CD8-positive, alpha-beta memory T cell (primary cell): ENCODE results near the gene TCF25. TPM values are rescaled to one million over a fixed set of nuclear protein-coding genes. Genes with fewer than 3 reads are reported as not detected.

Experiments
- CTCF ChIA-PET: fragments of 350-600 bp; sonication (Branson Sonifier 250); formaldehyde crosslinking; loops from one replicate; lab custom pipeline; 2021; ENCODE audit warnings: antibody characterized with exemption; lab: Charles Lee
- POLR2A ChIA-PET: fragments of 350-600 bp; sonication (Branson Sonifier 250); formaldehyde crosslinking; loops from one replicate; lab custom pipeline; 2021; ENCODE audit warnings: antibody characterized with exemption; lab: Charles Lee
- DNase-seq, 5 donors: peaks; one replicate each; pipeline versions ENCODE4 v3.0.0 to v3.0.0-alpha.2; 2020 to 2022; ENCODE audit warnings: mixed read lengths in 1 of 5
- H3K27ac ChIP-seq: one replicate; pipeline ENCODE4 v1.7.0; 2013; ENCODE audit warnings: low read depth, mild to moderate bottlenecking, low read length, moderate library complexity
- H3K27me3 ChIP-seq: 2 replicates; pipeline ENCODE4 v1.7.0; 2013; ENCODE audit warnings: low read length, mild to moderate bottlenecking; ENCODE audit not compliant: insufficient read depth, poor library complexity, severe bottlenecking
- H3K36me3 ChIP-seq: 2 replicates; pipeline ENCODE4 v1.7.0; 2013; ENCODE audit warnings: mild to moderate bottlenecking, low read length, moderate library complexity; ENCODE audit not compliant: insufficient read depth
- H3K4me1 ChIP-seq: 2 replicates; pipeline ENCODE4 v1.7.0; 2013; ENCODE audit warnings: mild to moderate bottlenecking, low read length, moderate library complexity; ENCODE audit not compliant: insufficient read depth
- H3K4me3 ChIP-seq: 2 replicates; pipeline ENCODE4 v1.7.0; 2013; ENCODE audit warnings: mild to moderate bottlenecking, low read length
- H3K9me3 ChIP-seq: 2 replicates; pipeline ENCODE4 v1.7.0; 2013; ENCODE audit warnings: mild to moderate bottlenecking, low read length
- H3K27ac Mint-ChIP-seq, 8 donors: one replicate each; pipeline ENCODE4 v1.8.0; 2020 to 2021; ENCODE audit warnings: mixed read lengths in 8 of 8, mild to moderate bottlenecking in 6 of 8, inconsistent platforms in 3 of 8, moderate library complexity in 3 of 8
- H3K27me3 Mint-ChIP-seq, 2 donors: one replicate each; pipeline ENCODE4 v1.8.0; 2020 to 2021; ENCODE audit warnings: mixed read lengths in 2 of 2, mild to moderate bottlenecking in 1 of 2, moderate library complexity in 1 of 2
- H3K36me3 Mint-ChIP-seq, 3 donors: one replicate each; pipeline ENCODE4 v1.8.0; 2020 to 2021; ENCODE audit warnings: mixed read lengths in 3 of 3, inconsistent platforms in 1 of 3, mild to moderate bottlenecking in 1 of 3
- H3K4me1 Mint-ChIP-seq, 3 donors: one replicate each; pipeline ENCODE4 v1.8.0; 2020 to 2021; ENCODE audit warnings: mixed read lengths in 3 of 3, inconsistent platforms in 1 of 3, mild to moderate bottlenecking in 1 of 3
- H3K4me3 Mint-ChIP-seq, 7 donors: one replicate each; pipeline ENCODE4 v1.8.0; 2020 to 2021; ENCODE audit warnings: mixed read lengths in 7 of 7, mild to moderate bottlenecking in 6 of 7, moderate library complexity in 4 of 7, inconsistent platforms in 2 of 7
- H3K9me3 Mint-ChIP-seq, 5 donors: one replicate each; pipeline ENCODE4 v1.8.0; 2020 to 2022; ENCODE audit warnings: mixed read lengths in 5 of 5, mild to moderate bottlenecking in 3 of 5, moderate library complexity in 2 of 5, inconsistent platforms in 1 of 5
- polyA plus RNA-seq: library from polyadenylated mRNA; unstranded; fragments of 300-500 nt; fragmentation: Illumina TruSeq; gene quantifications from one replicate; pipeline ENCODE4 v1.2.3, GENCODE V29; 2021
- total RNA-seq, 2 experiments: library from RNA; stranded (reverse); gene quantifications; one replicate each; pipeline ENCODE4 v1.2.3, GENCODE V29; 2021

The TCF25 gene
- total and polyA plus RNA-seq, 3 experiments from 2014 or later: 121 to 155 (median 154) TPM

DNA sequence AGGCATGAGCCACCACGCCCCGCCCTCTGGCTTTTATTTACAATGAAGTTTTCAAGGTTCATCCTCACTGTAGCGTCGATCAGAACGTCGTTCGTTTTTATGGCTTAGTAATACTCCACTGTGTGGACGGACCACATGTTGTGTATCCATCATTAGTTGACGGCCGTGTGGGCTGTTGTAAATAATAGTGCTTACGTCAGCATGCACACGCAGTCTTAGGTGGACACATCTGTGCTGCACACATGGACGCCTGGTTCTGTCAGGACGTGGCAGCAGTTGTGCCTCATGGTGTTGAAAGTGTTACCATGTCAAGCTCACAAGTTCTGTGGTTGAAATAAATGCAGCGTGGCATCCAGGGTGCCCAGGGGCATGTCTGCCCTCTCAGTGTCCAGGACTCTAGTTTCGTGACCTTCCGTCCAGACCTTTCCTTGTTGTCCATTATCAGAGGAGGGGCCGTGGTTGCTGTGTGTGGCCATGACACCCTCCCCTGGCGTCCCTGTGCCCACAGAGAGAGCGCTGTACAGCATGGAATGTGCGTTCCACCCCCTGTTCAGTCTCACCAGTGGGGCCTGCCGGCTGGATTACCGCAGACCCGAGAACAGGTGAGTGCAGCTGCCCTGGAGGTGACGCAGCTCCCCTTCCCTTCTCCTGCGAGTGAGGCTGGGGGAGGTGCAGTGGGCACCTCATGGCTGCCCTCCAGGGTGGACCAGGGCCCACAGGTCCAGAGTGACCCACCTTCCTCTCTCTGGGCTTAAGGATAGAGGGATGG lies 22.3 kb downstream of the TCF25 start:
- Histone ChIP-seq H3K27me3 (no peaks in the 10 kb centered on the region), H3K4me1 (no peaks in the 10 kb centered on the region), H3K9me3 (no peaks in the 10 kb centered on the region), H3K36me3 (peaks cover 61% of the 10 kb centered on the region), H3K27ac (no peak overlapping the region), H3K4me3 (no peak overlapping the region)
- no peak overlapping the region for H3K27ac Mint-ChIP-seq
- POLR2A ChIA-PET: no interaction called here
- DNase-seq: no peak
- CTCF ChIA-PET: no interaction called here
- H3K27me3 Mint-ChIP-seq: no peaks in the 10 kb centered on the region
- peaks cover 5 to 89% (median 13%) of the 10 kb centered on the region in 3 donors for H3K36me3 Mint-ChIP-seq
- H3K9me3 Mint-ChIP-seq: no peaks in the 10 kb centered on the region
- H3K4me3 Mint-ChIP-seq: no peak overlapping the region
- H3K4me1 Mint-ChIP-seq: peaks cover 0 to 2% (median 0%) of the 10 kb centered on the region in 3 donors

GRCh38 chr16:89897204-89897603 lies 23.8 kb downstream of the TCF25 start:
- CTCF ChIA-PET: interaction anchor here (0.7 kb wide), 2 partner anchors 13 to 192 kb away, joined by 3 read pairs; no protein-coding TSS in a partner anchor
- Histone ChIP-seq H3K27ac (no peak overlapping the region), H3K9me3 (no peaks in the 10 kb centered on the region), H3K27me3 (no peaks in the 10 kb centered on the region), H3K4me3 (no peak overlapping the region), H3K36me3 (peaks cover 56% of the 10 kb centered on the region), H3K4me1 (no peaks in the 10 kb centered on the region)
- no peaks in the 10 kb centered on the region for H3K27me3 Mint-ChIP-seq
- POLR2A ChIA-PET: no interaction called here
- peaks cover 0 to 2% (median 0%) of the 10 kb centered on the region in 3 donors for H3K4me1 Mint-ChIP-seq
- H3K9me3 Mint-ChIP-seq: no peaks in the 10 kb centered on the region
- H3K27ac Mint-ChIP-seq: peak overlapping the region in 1 of 8 donors; percentile 37
- no peak for DNase-seq
- H3K36me3 Mint-ChIP-seq: peaks cover 5 to 81% (median 13%) of the 10 kb centered on the region in 3 donors
- H3K4me3 Mint-ChIP-seq: no peak overlapping the region

DNA sequence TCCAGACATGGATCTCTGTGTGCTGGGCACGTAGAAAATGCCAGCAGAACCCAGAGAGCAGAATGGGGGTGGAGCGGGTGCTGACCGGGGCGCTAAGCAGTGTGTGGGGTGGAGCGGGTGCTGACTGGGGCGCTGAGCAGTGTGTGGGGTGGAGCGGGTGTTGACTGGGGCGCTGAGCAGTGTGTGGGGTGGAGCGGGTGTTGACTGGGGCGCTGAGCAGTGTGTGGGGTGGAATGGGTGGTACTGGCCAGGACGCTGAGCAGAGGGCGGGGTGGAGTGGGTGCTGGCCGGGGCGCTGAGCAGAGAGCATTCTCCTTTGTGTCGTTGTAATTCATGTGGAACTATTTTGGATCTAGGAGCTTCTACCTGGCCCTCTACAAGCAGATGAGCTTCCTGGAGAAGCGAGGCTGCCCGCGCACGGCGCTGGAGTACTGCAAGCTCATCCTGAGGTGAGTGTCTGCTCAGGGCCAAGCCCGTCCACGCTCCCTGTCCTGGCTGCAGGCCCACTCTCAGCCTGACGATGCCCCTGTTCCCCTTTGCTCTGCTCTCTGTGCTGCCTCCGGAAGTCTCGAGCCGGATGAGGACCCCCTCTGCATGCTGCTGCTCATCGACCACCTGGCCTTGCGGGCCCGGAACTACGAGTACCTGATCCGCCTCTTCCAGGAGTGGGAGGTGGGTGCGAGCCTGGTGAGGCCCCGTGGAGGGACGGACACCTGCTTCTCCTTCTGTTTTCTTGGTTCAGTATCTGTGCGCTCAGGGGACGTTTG lies 25.0 kb downstream of the TCF25 start:
- Histone ChIP-seq H3K36me3 (peaks cover 45% of the 10 kb centered on the region), H3K4me3 (no peak overlapping the region), H3K9me3 (no peaks in the 10 kb centered on the region), H3K27me3 (no peaks in the 10 kb centered on the region), H3K4me1 (no peaks in the 10 kb centered on the region), H3K27ac (no peak overlapping the region)
- no peak for DNase-seq
- Mint-ChIP-seq H3K36me3 (peaks cover 5 to 76% (median 13%) of the 10 kb centered on the region in 3 donors), H3K9me3 (no peaks in the 10 kb centered on the region), H3K27ac (peak overlapping the region in 2 of 8 donors; percentile 37 to 85), H3K27me3 (no peaks in the 10 kb centered on the region), H3K4me1 (peaks cover 0 to 2% (median 0%) of the 10 kb centered on the region in 3 donors), H3K4me3 (peak overlapping the region in 1 of 7 donors; percentile 70)
- POLR2A ChIA-PET: interaction anchor here (0.5 kb wide), 1 partner anchor 11 kb away, joined by 5 read pairs; no protein-coding TSS in a partner anchor
- CTCF ChIA-PET: interaction anchor here (1.0 kb wide), 1 partner anchor 12 kb away, joined by 4 read pairs; no protein-coding TSS in a partner anchor

- DNase-seq: no peak
- CTCF ChIA-PET: no interaction called here
- Mint-ChIP-seq H3K36me3 (peaks cover 5 to 77% (median 13%) of the 10 kb centered on the region in 3 donors), H3K4me1 (peaks cover 0 to 2% (median 0%) of the 10 kb centered on the region in 3 donors), H3K9me3 (no peaks in the 10 kb centered on the region), H3K27me3 (no peaks in the 10 kb centered on the region), H3K27ac (peak overlapping the region in 1 of 8 donors; percentile 12), H3K4me3 (no peak overlapping the region)
- H3K36me3 ChIP-seq: peaks cover 42% of the 10 kb centered on the region
- H3K27ac ChIP-seq: no peak overlapping the region
- H3K4me1 ChIP-seq: no peaks in the 10 kb centered on the region
- POLR2A ChIA-PET: no interaction called here
- H3K4me3 ChIP-seq: no peak overlapping the region
- no peaks in the 10 kb centered on the region for H3K27me3 ChIP-seq
- H3K9me3 ChIP-seq: no peaks in the 10 kb centered on the region
Measured at GRCh38 chr16:89899879-89900481, 26.6 kb downstream of the TCF25 start.

GRCh38 chr16:89900885-89901284 lies 27.5 kb downstream of the TCF25 start:
- Histone ChIP-seq H3K36me3 (peaks cover 36% of the 10 kb centered on the region), H3K9me3 (no peaks in the 10 kb centered on the region), H3K27me3 (no peaks in the 10 kb centered on the region), H3K27ac (no peak overlapping the region), H3K4me3 (no peak overlapping the region), H3K4me1 (no peaks in the 10 kb centered on the region)
- peaks cover 5 to 77% (median 11%) of the 10 kb centered on the region in 3 donors for H3K36me3 Mint-ChIP-seq
- no peak overlapping the region for H3K27ac Mint-ChIP-seq
- DNase-seq: no peak
- POLR2A ChIA-PET: interaction anchor here (0.5 kb wide), 1 partner anchor 8 kb away, joined by 3 read pairs; no protein-coding TSS in a partner anchor
- H3K27me3 Mint-ChIP-seq: no peaks in the 10 kb centered on the region
- CTCF ChIA-PET: interaction anchor here (0.8 kb wide), 1 partner anchor 9 kb away, joined by 3 read pairs; no protein-coding TSS in a partner anchor
- H3K4me3 Mint-ChIP-seq: no peak overlapping the region
- no peaks in the 10 kb centered on the region for H3K9me3 Mint-ChIP-seq
- H3K4me1 Mint-ChIP-seq: peaks cover 0 to 2% (median 0%) of the 10 kb centered on the region in 3 donors

GRCh38 chr16:89902980-89903379 lies 29.6 kb downstream of the TCF25 start:
- no peaks in the 10 kb centered on the region for H3K9me3 ChIP-seq
- no peaks in the 10 kb centered on the region for H3K4me1 ChIP-seq
- Mint-ChIP-seq H3K36me3 (peaks cover 5 to 73% (median 11%) of the 10 kb centered on the region in 3 donors), H3K9me3 (no peaks in the 10 kb centered on the region), H3K27me3 (no peaks in the 10 kb centered on the region), H3K4me1 (peaks cover 0 to 5% (median 2%) of the 10 kb centered on the region in 3 donors), H3K4me3 (no peak overlapping the region), H3K27ac (no peak overlapping the region)
- H3K27ac ChIP-seq: no peak overlapping the region
- ChIA-PET CTCF (interaction anchor here (0.8 kb wide), 1 partner anchor 30 kb away, joined by 4 read pairs; the partner anchor contains the start of gene TCF25), POLR2A (no interaction called here)
- no peaks in the 10 kb centered on the region for H3K27me3 ChIP-seq
- peaks cover 34% of the 10 kb centered on the region for H3K36me3 ChIP-seq
- no peak for DNase-seq
- no peak overlapping the region for H3K4me3 ChIP-seq

GRCh38 chr16:89903908-89904515 lies 30.6 kb downstream of the TCF25 start:
- Mint-ChIP-seq H3K27me3 (no peaks in the 10 kb centered on the region), H3K4me1 (peaks cover 0 to 5% (median 2%) of the 10 kb centered on the region in 3 donors), H3K27ac (no peak overlapping the region), H3K9me3 (no peaks in the 10 kb centered on the region), H3K36me3 (peaks cover 2 to 67% (median 6%) of the 10 kb centered on the region in 3 donors), H3K4me3 (no peak overlapping the region)
- no peak overlapping the region for H3K4me3 ChIP-seq
- DNase-seq: no peak
- no peak overlapping the region for H3K27ac ChIP-seq
- no peaks in the 10 kb centered on the region for H3K27me3 ChIP-seq
- ChIA-PET POLR2A (no interaction called here), CTCF (no interaction called here)
- H3K9me3 ChIP-seq: no peaks in the 10 kb centered on the region
- peaks cover 24% of the 10 kb centered on the region for H3K36me3 ChIP-seq
- H3K4me1 ChIP-seq: no peaks in the 10 kb centered on the region
